Liver (tissue), 9 donors: Measurements from ENCODE around the gene CNP. TPM values are rescaled to one million over a fixed set of nuclear protein-coding genes. Genes with fewer than 3 reads are reported as not detected.
"Not testable (repeated sequence)": the region's sequence is repeated elsewhere in the genome, so short reads cannot be mapped to it uniquely, and the experiment has no call there.

Experiments used
- DNase-seq: peaks from one replicate; pipeline ENCODE4 v3.0.0-alpha.2; 2017; ENCODE audit warnings: low spot score
- H3K27ac ChIP-seq, 2 donors: one replicate each; pipeline ENCODE4 v1.7.0; 2013; ENCODE audit warnings: inconsistent platforms in 2 of 2, low read length in 2 of 2, control low read depth in 1 of 2, low read depth in 1 of 2, mild to moderate bottlenecking in 1 of 2
- H3K27me3 ChIP-seq, 4 donors: one replicate each; pipeline versions ENCODE4 v1.6.1 to v1.7.0; 2013; ENCODE audit warnings: low read length in 3 of 4, inconsistent platforms in 1 of 4, mild to moderate bottlenecking in 1 of 4, moderate library complexity in 1 of 4; ENCODE audit not compliant: control insufficient read depth in 4 of 4, insufficient read depth in 4 of 4
- H3K36me3 ChIP-seq, 4 donors: one replicate each; pipeline versions ENCODE4 v1.6.1 to v1.7.0; 2013; ENCODE audit warnings: low read length in 3 of 4, mild to moderate bottlenecking in 3 of 4, low read depth in 1 of 4, moderate library complexity in 1 of 4; ENCODE audit not compliant: control insufficient read depth in 4 of 4, insufficient read depth in 3 of 4
- H3K4me1 ChIP-seq, 4 donors: one replicate each; pipeline versions ENCODE4 v1.6.1 to v1.7.0; 2013; ENCODE audit warnings: low read length in 3 of 4, mild to moderate bottlenecking in 3 of 4, moderate library complexity in 1 of 4; ENCODE audit not compliant: control insufficient read depth in 4 of 4, insufficient read depth in 4 of 4
- H3K4me3 ChIP-seq, 3 donors: one replicate each; pipeline versions ENCODE4 v1.6.1 to v1.7.0; 2013; ENCODE audit warnings: low read length in 3 of 3, control low read depth in 1 of 3, low read depth in 1 of 3, mild to moderate bottlenecking in 1 of 3
- H3K9ac ChIP-seq, 2 donors: one replicate each; pipeline ENCODE4 v1.7.0; 2013; ENCODE audit warnings: low read length in 2 of 2, mild to moderate bottlenecking in 2 of 2, moderate library complexity in 2 of 2, control low read depth in 1 of 2, low read depth in 1 of 2
- H3K9me3 ChIP-seq, 4 donors: one replicate each; pipeline versions ENCODE4 v1.6.1 to v1.7.0; 2013; ENCODE audit warnings: low read length in 3 of 4; ENCODE audit not compliant: control insufficient read depth in 4 of 4
- FOXA1 ChIP-seq: IDR thresholded peaks from 2 replicates; pipeline ENCODE4 v1.6.1; 2016; ENCODE audit warnings: antibody characterized with exemption
- FOXA2 ChIP-seq: IDR thresholded peaks from 2 replicates; pipeline ENCODE4 v1.6.1; 2016; ENCODE audit warnings: antibody characterized with exemption
- HNF4G ChIP-seq: IDR thresholded peaks from 2 replicates; pipeline ENCODE4 v1.6.1; 2016; ENCODE audit warnings: antibody characterized with exemption
- NR2F2 ChIP-seq: IDR thresholded peaks from 2 replicates; pipeline ENCODE4 v1.6.1; 2016; ENCODE audit warnings: antibody characterized with exemption
- RAD21 ChIP-seq, 2 donors: IDR thresholded peaks; 2 replicates each; pipeline ENCODE4 v1.6.1; 2016; ENCODE audit warnings: antibody characterized with exemption in 2 of 2, mild to moderate bottlenecking in 2 of 2
- RXRA ChIP-seq, 2 donors: IDR thresholded peaks; 2 replicates each; pipeline ENCODE4 v1.6.1; 2017 to 2018; ENCODE audit warnings: antibody characterized with exemption in 2 of 2, mild to moderate bottlenecking in 1 of 2
- SP1 ChIP-seq: IDR thresholded peaks from 2 replicates; pipeline ENCODE4 v1.6.1; 2018; ENCODE audit warnings: antibody characterized with exemption, mild to moderate bottlenecking
- YY1 ChIP-seq: IDR thresholded peaks from 2 replicates; pipeline ENCODE4 v1.6.1; 2016; ENCODE audit warnings: antibody characterized with exemption, mild to moderate bottlenecking
- WGBS: extraction: QIAGEN DNeasy Blood & Tissue Kit; methylation state at CpG from one replicate; pipeline ENCODE4 v1.1.7; 2013; 5-methylcytosine and 5-hydroxymethylcytosine counted together
- polyA plus RNA-seq, 2 donors: library from polyadenylated mRNA; stranded (reverse) in 1 of 2; unstranded in 1 of 2; fragments of 200-250 nt in 1 of 2; fragments of >200 nt in 1 of 2; fragmentation: Nextera tagmentation in 1 of 2; extraction: Ambion mirVana in 1 of 2; gene quantifications; one replicate each; pipeline versions ENCODE4 v1.2.1 to v1.2.3, GENCODE V29; 2013 to 2015
- total RNA-seq, 2 donors: library from RNA; depleted of rRNA; stranded (reverse); fragments of >200 nt; gene quantifications; one replicate each; pipeline ENCODE4 v1.2.3, GENCODE V29; 2014
- TF ChIP-seq, protein P1 (sequence below): fragments of 150-350 bp; IDR thresholded peaks from 2 replicates; pipeline ENCODE4 v1.5.1; 2017; ENCODE audit warnings: improper control_type of control experiment, low read depth, low read length; ENCODE audit not compliant: missing input control
- TF ChIP-seq, protein P2 (sequence below): IDR thresholded peaks from 2 replicates; pipeline ENCODE4 v1.6.1; 2016; ENCODE audit warnings: antibody characterized with exemption, mild to moderate bottlenecking
- donor health status: healthy.
- donor health status: healthy.
- donor health status: healthy.
- donor health status: healthy.
- donor health status: healthy.

The CNP gene
- total and polyA plus RNA-seq, 4 donors, result 25.3 to 38.3 (median 30.2) TPM

- Histone ChIP-seq H3K27me3 (no peaks in the 10 kb centered on the region), H3K36me3 (peaks cover 0 to 4% (median 2%) of the 10 kb centered on the region in 4 donors), H3K4me3 (no peak overlapping the region), H3K27ac (no peak overlapping the region), H3K4me1 (peaks cover 7 to 19% (median 9%) of the 10 kb centered on the region in 4 donors), H3K9me3 (no peaks in the 10 kb centered on the region), H3K9ac (no peak overlapping the region)
- TF ChIP-seq RXRA (IDR thresholded peaks at IDR 0.05) (no peak), HNF4G (no peak), NR2F2 (no peak), YY1 (no peak), FOXA2 (no peak)
- TF ChIP-seq, protein P1, sequence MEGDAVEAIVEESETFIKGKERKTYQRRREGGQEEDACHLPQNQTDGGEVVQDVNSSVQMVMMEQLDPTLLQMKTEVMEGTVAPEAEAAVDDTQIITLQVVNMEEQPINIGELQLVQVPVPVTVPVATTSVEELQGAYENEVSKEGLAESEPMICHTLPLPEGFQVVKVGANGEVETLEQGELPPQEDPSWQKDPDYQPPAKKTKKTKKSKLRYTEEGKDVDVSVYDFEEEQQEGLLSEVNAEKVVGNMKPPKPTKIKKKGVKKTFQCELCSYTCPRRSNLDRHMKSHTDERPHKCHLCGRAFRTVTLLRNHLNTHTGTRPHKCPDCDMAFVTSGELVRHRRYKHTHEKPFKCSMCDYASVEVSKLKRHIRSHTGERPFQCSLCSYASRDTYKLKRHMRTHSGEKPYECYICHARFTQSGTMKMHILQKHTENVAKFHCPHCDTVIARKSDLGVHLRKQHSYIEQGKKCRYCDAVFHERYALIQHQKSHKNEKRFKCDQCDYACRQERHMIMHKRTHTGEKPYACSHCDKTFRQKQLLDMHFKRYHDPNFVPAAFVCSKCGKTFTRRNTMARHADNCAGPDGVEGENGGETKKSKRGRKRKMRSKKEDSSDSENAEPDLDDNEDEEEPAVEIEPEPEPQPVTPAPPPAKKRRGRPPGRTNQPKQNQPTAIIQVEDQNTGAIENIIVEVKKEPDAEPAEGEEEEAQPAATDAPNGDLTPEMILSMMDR, result no peak
- no peak for DNase-seq
- WGBS, result 90% methylated on average over 1 of the region's 1 CpG
Observed at GRCh38 chr17:42005166-42005565, 38.6 kb downstream of the CNP start.

GRCh38 chr17:42009170-42009569 is 42.6 kb downstream of the CNP start:
- Histone ChIP-seq H3K27ac (no peak overlapping the region), H3K4me1 (peaks cover 4 to 25% (median 6%) of the 10 kb centered on the region in 4 donors), H3K9me3 (no peaks in the 10 kb centered on the region), H3K4me3 (no peak overlapping the region), H3K9ac (no peak overlapping the region), H3K36me3 (peaks cover 0 to 2% (median 0%) of the 10 kb centered on the region in 4 donors), H3K27me3 (no peaks in the 10 kb centered on the region)
- peak; percentile 52 to 69 for TF ChIP-seq RAD21 (IDR thresholded peaks at IDR 0.05)
- no peak for TF ChIP-seq SP1
- TF ChIP-seq, protein P1, result peak; percentile 21
- WGBS, result 76% methylated on average over 4 of the region's 4 CpGs
- DNase-seq, result no peak

DNA sequence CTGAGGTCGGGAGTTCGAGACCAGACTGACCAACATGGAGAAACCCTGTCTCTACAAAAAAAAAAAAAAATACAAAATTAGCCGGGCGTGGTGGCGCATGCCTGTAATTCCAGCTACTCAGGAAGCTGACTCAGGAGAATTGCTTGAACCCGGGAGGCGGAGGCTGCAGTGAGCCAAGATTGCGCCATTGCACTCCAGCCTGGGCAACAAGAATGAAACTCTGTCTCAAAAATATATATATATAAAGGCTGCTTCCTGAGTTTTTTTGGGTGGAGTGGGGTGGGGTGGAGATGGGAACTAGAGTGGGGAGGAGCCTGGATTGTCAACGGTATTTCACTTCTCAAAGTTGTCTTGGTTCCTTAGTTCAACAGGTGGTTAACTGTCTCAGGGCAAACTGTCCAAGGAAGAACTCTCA is 43.7 kb downstream of the CNP start:
- H3K4me1 ChIP-seq, result peaks cover 4 to 28% (median 7%) of the 10 kb centered on the region in 4 donors
- H3K9ac ChIP-seq, H3K27ac ChIP-seq, H3K9me3 ChIP-seq, DNase-seq, H3K36me3 ChIP-seq, H3K27me3 ChIP-seq, H3K4me3 ChIP-seq: not testable (repeated sequence)
- 49% methylated on average over 9 of the region's 9 CpGs for WGBS

GRCh38 chr17:42010898-42011516 is 44.4 kb downstream of the CNP start:
- Histone ChIP-seq H3K9ac (no peak overlapping the region), H3K4me3 (no peak overlapping the region), H3K9me3 (no peaks in the 10 kb centered on the region), H3K27me3 (no peaks in the 10 kb centered on the region), H3K27ac (no peak overlapping the region), H3K4me1 (peaks cover 3 to 31% (median 12%) of the 10 kb centered on the region in 4 donors), H3K36me3 (peaks cover 0 to 2% (median 0%) of the 10 kb centered on the region in 4 donors)
- WGBS, result 97% methylated on average over 3 of the region's 3 CpGs
- DNase-seq, result no peak
- TF ChIP-seq FOXA1, result no peak
- TF ChIP-seq RXRA (IDR thresholded peaks at IDR 0.05), result no peak
- TF ChIP-seq, protein P2, sequence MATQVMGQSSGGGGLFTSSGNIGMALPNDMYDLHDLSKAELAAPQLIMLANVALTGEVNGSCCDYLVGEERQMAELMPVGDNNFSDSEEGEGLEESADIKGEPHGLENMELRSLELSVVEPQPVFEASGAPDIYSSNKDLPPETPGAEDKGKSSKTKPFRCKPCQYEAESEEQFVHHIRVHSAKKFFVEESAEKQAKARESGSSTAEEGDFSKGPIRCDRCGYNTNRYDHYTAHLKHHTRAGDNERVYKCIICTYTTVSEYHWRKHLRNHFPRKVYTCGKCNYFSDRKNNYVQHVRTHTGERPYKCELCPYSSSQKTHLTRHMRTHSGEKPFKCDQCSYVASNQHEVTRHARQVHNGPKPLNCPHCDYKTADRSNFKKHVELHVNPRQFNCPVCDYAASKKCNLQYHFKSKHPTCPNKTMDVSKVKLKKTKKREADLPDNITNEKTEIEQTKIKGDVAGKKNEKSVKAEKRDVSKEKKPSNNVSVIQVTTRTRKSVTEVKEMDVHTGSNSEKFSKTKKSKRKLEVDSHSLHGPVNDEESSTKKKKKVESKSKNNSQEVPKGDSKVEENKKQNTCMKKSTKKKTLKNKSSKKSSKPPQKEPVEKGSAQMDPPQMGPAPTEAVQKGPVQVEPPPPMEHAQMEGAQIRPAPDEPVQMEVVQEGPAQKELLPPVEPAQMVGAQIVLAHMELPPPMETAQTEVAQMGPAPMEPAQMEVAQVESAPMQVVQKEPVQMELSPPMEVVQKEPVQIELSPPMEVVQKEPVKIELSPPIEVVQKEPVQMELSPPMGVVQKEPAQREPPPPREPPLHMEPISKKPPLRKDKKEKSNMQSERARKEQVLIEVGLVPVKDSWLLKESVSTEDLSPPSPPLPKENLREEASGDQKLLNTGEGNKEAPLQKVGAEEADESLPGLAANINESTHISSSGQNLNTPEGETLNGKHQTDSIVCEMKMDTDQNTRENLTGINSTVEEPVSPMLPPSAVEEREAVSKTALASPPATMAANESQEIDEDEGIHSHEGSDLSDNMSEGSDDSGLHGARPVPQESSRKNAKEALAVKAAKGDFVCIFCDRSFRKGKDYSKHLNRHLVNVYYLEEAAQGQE, result no peak
- TF ChIP-seq RAD21 (IDR thresholded peaks at IDR 0.05), result no peak

DNA sequence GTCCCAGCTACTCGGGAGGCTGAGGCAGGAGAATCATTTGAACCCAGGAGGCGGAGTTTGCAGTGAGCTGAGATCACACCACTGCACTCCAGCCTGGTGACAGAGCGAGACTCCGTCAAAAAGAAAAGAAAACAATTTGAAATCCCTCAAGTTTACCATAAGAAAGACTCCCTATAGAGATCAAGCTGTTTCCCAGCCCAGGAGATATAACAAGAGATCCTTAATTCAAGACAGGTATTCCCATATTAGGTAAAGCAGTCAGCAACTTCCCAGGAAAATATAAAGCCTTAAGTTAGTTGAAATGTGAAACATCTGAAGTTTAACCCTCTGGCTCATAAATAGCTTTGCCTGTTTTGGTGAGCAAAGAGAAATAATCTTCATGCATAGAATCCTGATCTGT is 45.8 kb downstream of the CNP start:
- H3K27ac ChIP-seq, H3K27me3 ChIP-seq, H3K4me3 ChIP-seq, DNase-seq, H3K36me3 ChIP-seq, H3K9me3 ChIP-seq, H3K9ac ChIP-seq: not testable (repeated sequence)
- H3K4me1 ChIP-seq, result peaks cover 3 to 33% (median 15%) of the 10 kb centered on the region in 4 donors
- 92% methylated on average over 4 of the region's 4 CpGs for WGBS
